ENCODE measurements around the gene TBK1.

Gene TBK1

GRCh38 chr12:64550755-64551154, 98.8 kb downstream of the TBK1 start:
- no peak for DNase-seq

- DNase-seq, result no peak
Observed at GRCh38 chr12:64551676-64552075, 99.8 kb downstream of the TBK1 start.

Data from SHP77 (cell line).